GM12865 (cell line): ENCODE measurements around the gene TRPM4.
"Not testable (repeated sequence)": the region's sequence is repeated elsewhere in the genome, so short reads cannot be mapped to it uniquely, and the experiment has no call there.

ENCODE experiments used
- DNase-seq: peaks from one replicate; pipeline ENCODE4 v3.0.0; 2010; ENCODE audit warnings: low read depth
- H3K4me3 ChIP-seq: 2 replicates; pipeline ENCODE4 v1.5.1; 2011; ENCODE audit warnings: mild to moderate bottlenecking, low read depth, low read length, control low read depth
- CTCF ChIP-seq: IDR thresholded peaks from 2 replicates; pipeline ENCODE4 v1.5.1; 2011; ENCODE audit warnings: low read length, control low read depth, low read depth, inconsistent platforms; ENCODE audit not compliant: insufficient read depth; ENCODE audit errors: missing control alignments

The TRPM4 gene

DNA sequence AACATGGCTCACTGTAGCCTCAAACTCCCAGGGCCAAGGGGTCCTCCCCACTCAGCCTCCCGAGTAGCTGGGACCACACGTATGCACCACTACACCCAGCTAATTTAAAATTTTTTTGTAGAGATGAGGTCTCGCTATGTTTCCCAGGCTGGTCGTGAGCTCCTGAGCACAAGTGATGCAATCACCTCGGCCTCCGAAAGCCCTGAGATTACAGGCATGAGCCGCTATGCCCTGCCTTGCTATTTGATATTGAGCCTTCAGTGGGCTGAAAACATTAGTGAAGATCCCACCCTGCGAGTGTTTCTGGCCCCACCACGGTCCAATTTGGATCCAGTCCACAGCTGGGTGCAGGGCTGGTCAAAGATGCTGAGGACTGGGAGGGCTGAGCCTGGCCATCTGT lies 65.9 kb downstream of the TRPM4 start:
- no peak for TF ChIP-seq CTCF
- no peak overlapping the region for H3K4me3 ChIP-seq

DNA sequence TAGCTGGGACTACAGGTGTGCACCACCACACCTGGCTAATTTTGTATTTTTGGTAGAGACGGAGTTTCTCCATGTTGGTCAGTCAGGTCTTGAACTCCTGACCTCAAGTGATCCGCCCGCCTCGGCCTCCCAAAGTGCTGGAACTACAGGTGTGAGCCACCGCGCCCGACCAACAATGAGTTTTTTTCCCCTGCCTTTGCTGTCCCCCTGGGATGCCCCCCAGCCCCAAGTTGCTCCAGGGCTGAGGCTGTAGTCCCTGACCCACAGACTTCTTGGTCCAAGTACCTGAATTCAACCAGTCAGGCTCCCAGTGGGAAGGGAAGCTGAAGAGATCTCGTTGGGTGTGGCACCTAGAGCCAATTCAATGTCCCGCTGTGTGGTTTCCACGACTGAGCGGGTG lies 66.8 kb downstream of the TRPM4 start:
- DNase-seq, H3K4me3 ChIP-seq: not testable (repeated sequence)

More for the DNA sequence above, 65.9 kb downstream of the TRPM4 start:
- DNase-seq, result no peak

- peak; percentile 44 for TF ChIP-seq CTCF
- DNase-seq, result peak; percentile 71
Observed at GRCh38 chr19:49224879-49225278, 67.3 kb downstream of the TRPM4 start.

DNA sequence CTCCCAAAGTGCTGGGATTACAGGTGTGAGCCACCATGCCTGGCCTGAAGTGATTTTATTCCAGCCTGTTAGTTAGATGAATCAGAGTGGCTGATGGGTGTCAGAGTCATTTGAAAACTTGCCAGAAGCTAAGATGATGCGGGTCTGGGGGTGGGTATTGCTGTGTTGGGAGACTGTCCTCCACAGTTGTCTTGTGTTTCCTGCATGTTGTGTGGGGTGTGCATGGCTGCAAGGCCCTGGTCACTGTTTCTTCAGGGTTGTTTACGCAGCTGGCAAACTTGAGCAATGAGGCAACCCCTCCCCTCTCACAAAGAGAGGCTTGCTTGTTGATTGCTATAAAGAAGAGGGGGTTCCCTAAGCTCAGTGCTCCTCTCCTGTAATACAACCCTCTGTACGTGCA lies 71.8 kb downstream of the TRPM4 start:
- no peak overlapping the region for H3K4me3 ChIP-seq
- no peak for DNase-seq
- no peak for TF ChIP-seq CTCF

More at GRCh38 chr19:49224879-49225278, 67.3 kb downstream of the TRPM4 start:
- H3K4me3 ChIP-seq, result no peak overlapping the region

- no peak overlapping the region for H3K4me3 ChIP-seq
- DNase-seq, result peak; percentile 93
- no peak for TF ChIP-seq CTCF
Observed at GRCh38 chr19:49231389-49231788, 73.8 kb downstream of the TRPM4 start.

- DNase-seq, result peak; percentile 79
Observed at GRCh38 chr19:49231804-49232203, 74.2 kb downstream of the TRPM4 start.

GRCh38 chr19:49233163-49233562 lies 75.6 kb downstream of the TRPM4 start:
- no peak for TF ChIP-seq CTCF
- DNase-seq, result no peak
- H3K4me3 ChIP-seq, result no peak overlapping the region

More at GRCh38 chr19:49231804-49232203, 74.2 kb downstream of the TRPM4 start:
- no peak overlapping the region for H3K4me3 ChIP-seq
- TF ChIP-seq CTCF, result no peak
